ENCODE measurements around the gene CBFA2T2. TPM values are rescaled to one million over a fixed set of nuclear protein-coding genes. Genes with fewer than 3 reads are reported as not detected.
"Not testable (repeated sequence)": the region's sequence is repeated elsewhere in the genome, so short reads cannot be mapped to it uniquely, and the experiment has no call there.

CBFA2T2 gene
- total and polyA plus RNA-seq, 2 of the 4 experiments (the other 2 are of a cell fraction): 3.8 to 6.2 TPM

DNA sequence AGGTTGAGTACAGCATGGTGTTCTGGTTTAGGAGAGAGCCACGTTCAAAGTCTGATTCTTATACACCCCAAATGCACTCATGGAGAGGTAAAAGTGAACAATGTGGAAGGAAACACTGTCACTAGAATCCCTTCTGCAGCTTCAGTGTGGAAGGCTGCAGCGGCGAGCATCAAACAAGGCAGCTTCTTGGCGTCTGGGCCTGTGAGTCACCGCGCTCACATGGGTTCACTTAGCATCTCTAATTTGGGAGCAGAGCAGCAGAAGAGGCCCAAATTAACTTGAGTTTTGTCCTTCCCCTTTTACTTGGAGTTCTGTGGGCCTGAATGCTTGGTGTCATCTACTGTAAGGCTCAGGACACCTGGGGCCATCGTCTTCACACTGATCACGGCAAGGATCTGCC is 207.2 kb downstream of the CBFA2T2 start:
- no peak overlapping the region for H3K4me3 ChIP-seq (ENCODE audit: insufficient read depth, low read depth, low read length)
- no peak overlapping the region for H2BK120ac ChIP-seq (ENCODE audit: low read depth, low read length)
- no peak overlapping the region for H3K23ac ChIP-seq (ENCODE audit: low read depth, low read length)
- no peak overlapping the region for H3K14ac ChIP-seq (replicated peaks; ENCODE audit: low read depth, low read length)
- no peak overlapping the region for H2BK20ac ChIP-seq (ENCODE audit: low read depth, low read length)
- H3K4me1 ChIP-seq (ENCODE audit: control insufficient read depth, insufficient read depth, low read length): no peaks in the 10 kb centered on the region
- DNase-seq: peak; percentile 44
- H2AK5ac ChIP-seq (ENCODE audit: low read depth, low read length): no peak overlapping the region
- no peak overlapping the region for H4K5ac ChIP-seq (ENCODE audit: low read depth, low read length)
- no peak; the same call in 1 of the 2 replicates for ATAC-seq (ENCODE audit: low read depth)
- BruUV-seq (replicated peaks): no TSS peak
- no peak overlapping the region for H4K8ac ChIP-seq (ENCODE audit: low read depth in 2 of 2, low read length in 2 of 2)
- intact Hi-C loops (cut with micrococcal nuclease): no loop called here
- no peak overlapping the region for H3K9ac ChIP-seq (ENCODE audit: low read depth, low read length)
- H3K27me3 ChIP-seq (ENCODE audit: control insufficient read depth, insufficient read depth, low read length): no peaks in the 10 kb centered on the region
- no peak overlapping the region for H3K27ac ChIP-seq (ENCODE audit: insufficient read depth, low read length)
- H4K91ac ChIP-seq (ENCODE audit: insufficient read depth, low read depth, low read length): no peak overlapping the region
- in situ Hi-C loops (cut with MboI; ENCODE audit: low sequenced_read_pairs): no loop called here
- no peak overlapping the region for H2AFZ ChIP-seq (replicated peaks; ENCODE audit: low read length, poor library complexity)
- H3K79me1 ChIP-seq (ENCODE audit: low read depth in 1 of 2, low read length in 2 of 2): no peaks in the 10 kb centered on the region
- H4K20me1 ChIP-seq (ENCODE audit: insufficient read depth, low read length): no peaks in the 10 kb centered on the region
- H3K9me1 ChIP-seq (ENCODE audit: insufficient read depth, low read length): no peaks in the 10 kb centered on the region
- dilution Hi-C loops (cut with HindIII; ENCODE audit: low sequenced_read_pairs, unreplicated experiment): no loop called here
- POLR2A ChIA-PET (ENCODE audit: unreplicated experiment): no interaction called here
- no peak overlapping the region for H2BK15ac ChIP-seq (ENCODE audit: low read depth, low read length)
- no peak overlapping the region for H2AK9ac ChIP-seq (replicated peaks; ENCODE audit: low read depth, low read length, poor library complexity)
- no peak overlapping the region for H2BK5ac ChIP-seq (ENCODE audit: low read depth, low read length, poor library complexity, severe bottlenecking)
- no peak for TF ChIP-seq RFX5 (IDR thresholded peaks at IDR 0.05; ENCODE audit: low read depth, low read length)
- H3K36me3 ChIP-seq (ENCODE audit: control insufficient read depth, insufficient read depth, low read length): no peaks in the 10 kb centered on the region
- no peak overlapping the region for H3K56ac ChIP-seq (ENCODE audit: extremely low read depth, insufficient read depth, low read length)
- CTCF ChIA-PET: no interaction called here
- 84% methylated on average over 7 of the region's 8 CpGs; no CpG with 5 or more reads in 1 of the 2 experiments for WGBS, 2 experiments (ENCODE audit: extremely low coverage in 2 of 2, insufficient read length in 1 of 2)
- no peaks in the 10 kb centered on the region for H3K9me3 ChIP-seq (ENCODE audit: control insufficient read depth, insufficient read depth, low read length)
- H3K4me2 ChIP-seq (ENCODE audit: low read depth, low read length): no peak overlapping the region
- H3K18ac ChIP-seq (ENCODE audit: low read depth, low read length): no peak overlapping the region
- no peak overlapping the region for H3K4ac ChIP-seq (ENCODE audit: low read depth, low read length)

- in situ Hi-C loops (cut with MboI; ENCODE audit: low sequenced_read_pairs); H3K56ac ChIP-seq (ENCODE audit: extremely low read depth, insufficient read depth, low read length); intact Hi-C loops (cut with micrococcal nuclease); H3K79me1 ChIP-seq (ENCODE audit: low read depth in 1 of 2, low read length in 2 of 2); ATAC-seq (ENCODE audit: low read depth); H3K14ac ChIP-seq (replicated peaks; ENCODE audit: low read depth, low read length); H3K4me2 ChIP-seq (ENCODE audit: low read depth, low read length); H3K27ac ChIP-seq (ENCODE audit: insufficient read depth, low read length); H3K23ac ChIP-seq (ENCODE audit: low read depth, low read length); H4K8ac ChIP-seq (ENCODE audit: low read depth in 2 of 2, low read length in 2 of 2); H3K27me3 ChIP-seq (ENCODE audit: control insufficient read depth, insufficient read depth, low read length); H3K4me1 ChIP-seq (ENCODE audit: control insufficient read depth, insufficient read depth, low read length); H3K9ac ChIP-seq (ENCODE audit: low read depth, low read length); DNase-seq; CTCF ChIA-PET; H2AK5ac ChIP-seq (ENCODE audit: low read depth, low read length); H4K91ac ChIP-seq (ENCODE audit: insufficient read depth, low read depth, low read length); H2AFZ ChIP-seq (replicated peaks; ENCODE audit: low read length, poor library complexity); dilution Hi-C loops (cut with HindIII; ENCODE audit: low sequenced_read_pairs, unreplicated experiment); H3K4me3 ChIP-seq (ENCODE audit: insufficient read depth, low read depth, low read length); H3K18ac ChIP-seq (ENCODE audit: low read depth, low read length); BruUV-seq (replicated peaks); H3K4ac ChIP-seq (ENCODE audit: low read depth, low read length); POLR2A ChIA-PET (ENCODE audit: unreplicated experiment); H3K9me3 ChIP-seq (ENCODE audit: control insufficient read depth, insufficient read depth, low read length); H2BK15ac ChIP-seq (ENCODE audit: low read depth, low read length); H3K9me1 ChIP-seq (ENCODE audit: insufficient read depth, low read length); H2BK5ac ChIP-seq (ENCODE audit: low read depth, low read length, poor library complexity, severe bottlenecking); H4K20me1 ChIP-seq (ENCODE audit: insufficient read depth, low read length); H4K5ac ChIP-seq (ENCODE audit: low read depth, low read length); H2BK20ac ChIP-seq (ENCODE audit: low read depth, low read length); H3K36me3 ChIP-seq (ENCODE audit: control insufficient read depth, insufficient read depth, low read length); H2BK120ac ChIP-seq (ENCODE audit: low read depth, low read length); H2AK9ac ChIP-seq (replicated peaks; ENCODE audit: low read depth, low read length, poor library complexity): not testable (repeated sequence)
- WGBS, 2 experiments (ENCODE audit: extremely low coverage in 2 of 2, insufficient read length in 1 of 2): no CpG with 5 or more reads among the region's 27 CpGs
Measured at GRCh38 chr20:33698966-33699365, 209.1 kb downstream of the CBFA2T2 start.

Measured in IMR-90 (cell line).